ENCODE measurements around the gene CDHR3. TPM values are rescaled to one million over a fixed set of nuclear protein-coding genes. Genes with fewer than 3 reads are reported as not detected.

CDHR3 gene
- total and polyA plus RNA-seq, 9 of the 15 experiments (the other 6 are each of a cell fraction or from before 2014, with no cell fraction given), result 0.03 to 0.66 (median 0.24) TPM; not detected in 1

DNA sequence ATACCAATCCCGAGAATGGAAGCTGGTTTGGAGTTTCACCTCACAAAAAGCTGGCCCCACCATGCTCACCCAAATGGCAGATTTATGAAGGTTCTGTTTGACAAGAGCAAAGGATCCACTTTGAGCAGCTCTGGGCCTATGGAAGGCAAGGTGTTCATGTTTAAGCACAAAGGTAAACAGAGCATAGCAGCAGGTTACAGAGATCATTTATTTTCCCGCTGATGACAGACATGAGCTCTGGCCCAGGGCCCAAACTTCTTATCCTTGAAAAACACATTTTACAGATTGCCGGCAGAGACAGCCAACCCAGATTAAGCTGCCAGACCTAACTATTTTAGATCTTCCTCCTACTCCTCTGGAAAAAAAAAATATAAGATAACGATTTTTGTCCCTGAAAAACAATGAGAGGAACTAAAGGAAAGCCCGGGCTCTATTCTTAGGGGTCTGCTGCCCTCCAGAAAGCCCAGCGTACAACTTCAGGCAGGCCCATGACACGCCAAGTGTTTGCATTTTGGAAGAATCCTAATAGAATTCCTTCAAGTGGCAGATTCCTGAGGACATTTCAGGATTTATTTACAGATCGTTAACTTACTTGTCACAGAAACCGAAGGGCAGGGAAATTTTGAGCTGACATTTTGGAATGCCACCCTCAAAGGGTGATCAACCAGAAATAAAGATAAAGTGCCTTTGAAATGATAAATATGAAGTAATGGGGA is 109.1 kb downstream of the CDHR3 start (continued):
- TF ChIP-seq CEBPZ (IDR thresholded peaks at IDR 0.05; ENCODE audit: borderline replicate concordance, low read depth, low read length) (no peak), SMAD3 (CRISPR knock-in tag; conservative IDR thresholded peaks at IDR 0.05) (peak; percentile 91), ZNF318 (IDR thresholded peaks at IDR 0.05; ENCODE audit: borderline replicate concordance in 1 of 2, low read depth in 1 of 2) (peak; percentile 83 to 98), NR2C1 (IDR thresholded peaks at IDR 0.05) (no peak), NR2C1 (tag; IDR thresholded peaks at IDR 0.05) (no peak; the same call in 1 of the 2 replicates), ZC3H4 (CRISPR knock-in tag; IDR thresholded peaks at IDR 0.05; ENCODE audit: borderline replicate concordance) (no peak), HLTF (IDR thresholded peaks at IDR 0.05) (0 out of 2 replicates have a peak, but pooled peaks have one; percentile 25), HDAC3 (IDR thresholded peaks at IDR 0.05; ENCODE audit: borderline replicate concordance, partially characterized antibody) (peak; percentile 95), NELFE (IDR thresholded peaks at IDR 0.05; ENCODE audit: insufficient read depth, insufficient read length) (no peak), CHD4 (IDR thresholded peaks at IDR 0.05; ENCODE audit: insufficient read depth, insufficient replicate concordance, low read depth, low read length, poor library complexity, severe bottlenecking) (peak; percentile 41), NEUROD1 (IDR thresholded peaks at IDR 0.05; ENCODE audit: borderline replicate concordance, low read depth, low read length, partially characterized antibody) (peak; percentile 85), OTX1 (CRISPR knock-in tag; IDR thresholded peaks at IDR 0.05) (peak; percentile 71; the same call in 1 of the 2 replicates), ZBTB1 (CRISPR knock-in tag; IDR thresholded peaks at IDR 0.05; ENCODE audit: borderline replicate concordance, low read depth) (no peak), NCOA4 (IDR thresholded peaks at IDR 0.05; ENCODE audit: partially characterized antibody) (no peak), KAT8 (IDR thresholded peaks at IDR 0.05; ENCODE audit: low read depth) (no peak), BRD4 (IDR thresholded peaks at IDR 0.05) (peak; percentile 65; the same call in 1 of the 2 replicates)

All from K562 (cell line).